OCI-LY3 (cell line): ENCODE data around the gene ODAD2.

Experiments used
- H2AFZ ChIP-seq: fragments of 200-600, 300-600 bp; shearing (Covaris generic); 2 replicates; pipeline ENCODE4 v1.6.0; 2014; ENCODE audit warnings: antibody characterized with exemption, low read depth, low read length
- H3K27ac ChIP-seq: fragments of 200-600, 300-600 bp; sonication (generic); 2 replicates; pipeline ENCODE4 v1.5.1; 2014; ENCODE audit warnings: mild to moderate bottlenecking, low read length, moderate library complexity, mixed read lengths
- H3K27me3 ChIP-seq: fragments of 200-600, 300-600 bp; sonication (generic); 2 replicates; pipeline ENCODE4 v1.6.1; 2014; ENCODE audit warnings: low read depth, low read length, mixed read lengths
- H3K36me3 ChIP-seq: fragments of 200-600, 300-600 bp; sonication (generic); replicated peaks from 2 replicates; pipeline ENCODE3; 2014; ENCODE audit warnings: low read depth, low read length, mixed read lengths
- H3K4me1 ChIP-seq: fragments of 300-600, 200-600 bp; sonication (generic); 2 replicates; pipeline ENCODE4 v1.6.1; 2014; ENCODE audit warnings: low read length, mixed read lengths
- H3K4me2 ChIP-seq: fragments of 200-600, 300-600 bp; sonication (generic); 2 replicates; pipeline ENCODE4 v1.6.1; 2014; ENCODE audit warnings: low read length, mixed read lengths
- H3K4me3 ChIP-seq: fragments of 300-600, 200-600 bp; sonication (generic); 2 replicates; pipeline ENCODE4 v1.5.1; 2014; ENCODE audit warnings: antibody characterized with exemption, mild to moderate bottlenecking, low read length, moderate library complexity
- H3K79me2 ChIP-seq: fragments of 300-600, 200-600 bp; shearing (Covaris generic); 2 replicates; pipeline ENCODE4 v1.6.1; 2014; ENCODE audit warnings: mild to moderate bottlenecking, low read length, mixed read lengths
- H3K9ac ChIP-seq: fragments of 300-600, 200-600 bp; shearing (Covaris generic); 2 replicates; pipeline ENCODE4 v1.6.0; 2014; ENCODE audit warnings: mild to moderate bottlenecking, low read length, moderate library complexity
- H3K9me3 ChIP-seq: fragments of 200-600, 300-600 bp; shearing (Covaris generic); 2 replicates; pipeline ENCODE4 v1.6.1; 2014; ENCODE audit warnings: low read length, mixed read lengths; ENCODE audit not compliant: insufficient read depth
- H4K20me1 ChIP-seq: fragments of 200-600, 300-600 bp; sonication (generic); 2 replicates; pipeline ENCODE4 v1.6.1; 2016; ENCODE audit warnings: low read length, mixed read lengths; ENCODE audit not compliant: insufficient read depth
- CTCF ChIP-seq: fragments of 200-600, 300-600 bp; sonication (generic); IDR thresholded peaks from 2 replicates; pipeline ENCODE4 v1.5.1; 2014; ENCODE audit warnings: antibody characterized with exemption, low read length, low read depth
- EZH2phosphoT487 ChIP-seq: fragments of 200-600 bp; shearing (Covaris generic); IDR thresholded peaks from 2 replicates; pipeline ENCODE4 v1.6.1; 2018; ENCODE audit warnings: antibody characterized with exemption, mixed run types, low read depth

Gene ODAD2

DNA sequence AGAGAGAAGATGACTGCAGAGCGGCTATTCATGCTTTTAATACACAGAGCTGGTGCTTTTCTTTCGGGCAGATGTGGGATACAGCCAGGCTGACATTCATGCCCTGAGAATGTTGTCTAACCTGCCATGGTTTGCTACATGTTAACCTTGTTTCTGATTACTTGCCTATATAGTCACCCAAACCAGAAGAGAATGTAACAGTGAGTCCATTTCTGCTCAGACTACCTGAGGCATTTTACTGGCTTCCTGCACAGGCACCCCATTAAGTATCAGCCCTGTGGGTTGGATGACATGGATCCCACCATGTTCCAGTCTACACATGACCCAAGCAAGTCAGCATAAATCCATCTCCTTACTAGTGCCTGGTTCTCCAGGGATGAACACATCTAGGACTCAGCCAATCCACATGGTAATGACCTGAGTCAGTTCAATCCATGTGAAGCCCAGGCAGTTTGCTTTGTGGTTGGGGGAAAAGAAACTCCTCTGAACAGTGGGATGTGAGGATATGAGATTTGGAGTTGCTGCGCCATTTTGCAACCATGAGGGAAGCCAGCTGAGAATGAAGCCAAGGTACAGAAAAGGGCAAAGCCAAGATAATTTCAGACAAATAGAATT lies 197.6 kb downstream of the ODAD2 start:
- H3K9ac ChIP-seq = no peak overlapping the region
- H3K4me2 ChIP-seq = no peak overlapping the region
- no peak overlapping the region for H3K4me3 ChIP-seq
- no peaks in the 10 kb centered on the region for H3K9me3 ChIP-seq
- TF ChIP-seq EZH2phosphoT487 (no peak), CTCF (no peak)
- no peaks in the 10 kb centered on the region for H3K79me2 ChIP-seq
- H4K20me1 ChIP-seq = no peaks in the 10 kb centered on the region
- no peaks in the 10 kb centered on the region for H3K27me3 ChIP-seq
- H3K27ac ChIP-seq = no peak overlapping the region
- H2AFZ ChIP-seq = no peak overlapping the region
- no peaks in the 10 kb centered on the region for H3K4me1 ChIP-seq
- H3K36me3 ChIP-seq = no peaks in the 10 kb centered on the region

DNA sequence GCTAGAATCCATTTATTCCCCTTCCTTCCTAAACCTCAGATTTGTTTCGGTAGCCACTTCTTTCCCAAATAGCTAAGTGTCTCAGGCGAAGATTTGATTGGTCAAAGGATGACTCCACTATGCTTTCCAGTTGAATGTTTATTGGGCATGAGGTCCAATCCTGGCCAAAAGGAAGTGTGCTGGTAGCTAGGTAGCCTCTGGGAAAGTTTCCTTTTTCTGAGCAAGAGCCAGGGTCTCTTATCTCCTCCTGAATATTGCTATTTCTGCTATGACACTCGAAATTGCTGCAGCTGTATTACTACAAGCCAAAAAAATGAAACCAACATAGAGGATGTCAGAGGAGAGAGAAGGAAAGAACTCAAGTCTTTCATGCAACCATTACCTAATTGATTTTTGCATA lies 199.8 kb downstream of the ODAD2 start:
- H3K4me3 ChIP-seq = no peak overlapping the region
- H3K36me3 ChIP-seq = no peaks in the 10 kb centered on the region
- H2AFZ ChIP-seq = no peak overlapping the region
- H4K20me1 ChIP-seq = no peaks in the 10 kb centered on the region
- H3K79me2 ChIP-seq = no peaks in the 10 kb centered on the region
- H3K9me3 ChIP-seq = no peaks in the 10 kb centered on the region
- no peak overlapping the region for H3K27ac ChIP-seq
- no peaks in the 10 kb centered on the region for H3K27me3 ChIP-seq
- H3K9ac ChIP-seq = no peak overlapping the region
- H3K4me1 ChIP-seq = no peaks in the 10 kb centered on the region
- no peak for TF ChIP-seq CTCF
- no peak for TF ChIP-seq EZH2phosphoT487
- no peak overlapping the region for H3K4me2 ChIP-seq

GRCh38 chr10:27794157-27794556 lies 204.7 kb downstream of the ODAD2 start:
- H3K4me1 ChIP-seq = no peaks in the 10 kb centered on the region
- no peaks in the 10 kb centered on the region for H4K20me1 ChIP-seq
- no peak for TF ChIP-seq EZH2phosphoT487
- TF ChIP-seq CTCF = no peak
- no peak overlapping the region for H2AFZ ChIP-seq
- H3K36me3 ChIP-seq = no peaks in the 10 kb centered on the region
- H3K9me3 ChIP-seq = no peaks in the 10 kb centered on the region
- no peak overlapping the region for H3K4me2 ChIP-seq
- no peak overlapping the region for H3K9ac ChIP-seq
- H3K79me2 ChIP-seq = no peaks in the 10 kb centered on the region
- H3K27me3 ChIP-seq = no peaks in the 10 kb centered on the region
- no peak overlapping the region for H3K4me3 ChIP-seq
- H3K27ac ChIP-seq = no peak overlapping the region

- Histone ChIP-seq H3K4me2 (no peak overlapping the region), H4K20me1 (no peaks in the 10 kb centered on the region), H3K4me3 (no peak overlapping the region), H3K36me3 (no peaks in the 10 kb centered on the region), H3K79me2 (no peaks in the 10 kb centered on the region), H3K9ac (no peak overlapping the region), H3K27ac (no peak overlapping the region), H2AFZ (no peak overlapping the region), H3K4me1 (no peaks in the 10 kb centered on the region), H3K27me3 (no peaks in the 10 kb centered on the region), H3K9me3 (no peaks in the 10 kb centered on the region)
- no peak for TF ChIP-seq CTCF
- TF ChIP-seq EZH2phosphoT487 = no peak
Observed at GRCh38 chr10:27792216-27792615, 206.7 kb downstream of the ODAD2 start.
